Effector CD4-positive, alpha-beta T cell (primary cell): ENCODE data around the gene RIMS3.
A peak's percentile ranks its signal among the peaks of the same experiment; 100 is the strongest.

Experiments
- DNase-seq: peaks from one replicate; pipeline ENCODE4 v3.0.0-alpha.2; 2020

Gene RIMS3

DNA sequence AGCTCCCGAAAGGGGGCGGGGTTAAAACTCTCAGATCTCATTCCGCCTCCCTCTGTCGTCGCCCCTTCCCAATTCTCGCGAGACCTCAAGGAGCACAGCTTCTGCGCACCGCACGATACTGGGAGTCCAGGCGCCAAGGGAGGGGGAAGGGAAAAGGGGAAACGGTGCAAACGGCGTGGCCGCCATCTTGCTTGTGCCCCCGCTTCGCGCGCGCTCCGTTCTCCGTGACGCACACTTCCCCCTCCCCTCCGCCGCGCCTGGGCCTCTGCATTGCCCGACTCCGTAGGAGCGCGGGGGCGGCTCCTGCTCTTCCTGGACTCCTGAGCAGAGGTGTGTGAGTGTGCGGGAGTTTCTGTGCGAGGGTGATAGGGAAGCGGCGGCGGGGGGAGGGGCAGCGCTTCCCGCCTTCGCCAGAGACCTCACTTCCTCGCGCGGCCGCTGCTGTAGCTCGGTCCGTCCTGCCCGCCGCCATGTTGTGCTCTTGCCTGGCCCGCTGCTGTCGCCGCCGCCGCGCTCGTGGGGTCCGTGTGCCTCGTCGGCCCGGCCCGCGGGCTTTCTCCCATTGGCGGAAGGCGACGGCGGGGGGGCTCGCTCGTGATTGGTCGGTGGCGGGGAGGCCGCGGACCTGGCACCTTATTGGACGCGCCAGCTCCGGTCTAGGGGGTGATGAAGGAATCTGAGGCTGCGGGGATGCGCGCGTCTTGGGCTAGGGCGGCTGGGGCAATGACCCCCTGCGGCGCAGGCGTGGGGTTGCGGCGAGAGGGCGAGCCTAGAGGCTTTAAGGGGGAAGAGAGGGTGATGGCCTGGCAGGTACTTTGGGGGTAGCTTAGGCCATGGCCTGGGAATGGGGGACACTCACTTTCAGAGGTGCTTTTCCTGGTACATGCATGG lies 26.3 kb upstream of the RIMS3 start, which contains the start of gene NFYC:
TSS of gene NFYC (plus strand) at position 167 of the 891 bp plus-strand sequence. CDS start 47,140 bp downstream, outside the sequence.
- DNase-seq: peak; percentile 93

DNA sequence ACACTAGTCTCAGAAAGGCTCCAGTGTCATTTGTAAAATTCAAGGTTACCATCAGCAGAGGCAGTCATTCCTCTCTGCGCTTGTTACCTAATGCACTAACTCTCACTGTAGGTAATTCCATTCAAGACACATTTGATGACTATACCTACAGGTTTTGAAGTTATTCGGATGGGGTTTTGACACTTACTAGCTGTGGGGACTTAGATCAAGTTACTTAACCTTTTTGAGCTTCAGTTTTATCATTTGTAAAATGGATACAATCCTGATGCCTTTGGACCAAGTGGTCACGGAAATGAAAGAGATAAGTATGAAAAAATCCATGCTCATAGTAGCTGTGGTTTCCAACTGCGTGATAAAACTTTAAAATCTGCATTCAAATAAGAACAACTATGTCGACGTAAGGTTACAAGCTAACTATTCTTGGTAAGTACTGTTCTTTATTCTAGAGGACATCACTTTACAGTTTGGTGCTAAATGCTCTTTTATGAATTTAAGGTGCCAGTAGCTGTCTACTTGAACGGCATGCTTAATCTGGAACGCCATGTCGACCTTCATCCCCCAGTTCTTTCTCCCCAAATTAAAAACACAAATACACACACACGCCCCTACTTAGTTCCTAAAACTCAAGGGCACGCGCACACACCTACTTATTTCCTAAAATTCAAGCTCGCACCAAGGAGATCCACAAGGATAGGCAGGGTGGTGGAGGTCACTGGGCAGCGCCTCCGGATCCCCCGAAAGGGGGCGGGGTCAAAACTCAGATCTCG lies 25.5 kb upstream of the RIMS3 start:
- DNase-seq: no peak

DNA sequence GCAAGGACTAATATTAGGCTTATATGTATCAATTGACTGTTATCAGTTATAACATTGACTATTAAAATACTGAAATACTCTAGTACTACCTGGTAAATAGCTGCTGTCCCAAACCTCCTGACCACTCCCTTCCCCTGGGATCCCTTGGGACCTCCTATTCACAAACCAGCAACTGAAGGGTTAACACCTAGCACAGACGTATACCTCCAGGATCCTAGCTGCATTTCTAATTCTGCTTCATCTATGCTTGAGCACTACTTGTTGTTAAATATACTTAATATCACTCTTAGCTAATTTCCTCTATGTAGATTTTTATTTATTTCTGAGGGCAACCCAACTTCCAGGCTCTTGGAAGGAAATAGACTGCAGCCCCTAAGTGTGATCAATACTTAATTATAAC lies 24.3 kb upstream of the RIMS3 start:
- DNase-seq: no peak

DNA sequence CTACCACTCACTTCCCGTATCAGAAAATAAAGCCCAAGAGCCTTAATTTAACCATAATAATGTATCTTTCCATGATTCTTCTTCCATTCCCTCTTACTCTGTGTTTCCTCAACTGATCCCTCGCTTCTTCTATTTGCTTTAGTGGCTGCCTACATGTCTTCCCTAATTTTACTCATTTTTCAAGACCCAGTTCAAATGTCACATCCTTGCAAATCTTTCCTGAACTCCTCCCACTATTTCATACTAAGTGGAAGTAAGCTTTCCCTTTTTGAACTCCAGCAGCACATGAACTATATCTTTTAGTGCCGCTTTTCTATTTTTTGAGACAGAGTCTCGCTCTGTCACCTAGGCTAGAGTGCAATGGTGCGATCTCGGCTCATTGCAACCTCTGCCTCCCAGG lies 22.2 kb upstream of the RIMS3 start:
- DNase-seq: no peak

DNA sequence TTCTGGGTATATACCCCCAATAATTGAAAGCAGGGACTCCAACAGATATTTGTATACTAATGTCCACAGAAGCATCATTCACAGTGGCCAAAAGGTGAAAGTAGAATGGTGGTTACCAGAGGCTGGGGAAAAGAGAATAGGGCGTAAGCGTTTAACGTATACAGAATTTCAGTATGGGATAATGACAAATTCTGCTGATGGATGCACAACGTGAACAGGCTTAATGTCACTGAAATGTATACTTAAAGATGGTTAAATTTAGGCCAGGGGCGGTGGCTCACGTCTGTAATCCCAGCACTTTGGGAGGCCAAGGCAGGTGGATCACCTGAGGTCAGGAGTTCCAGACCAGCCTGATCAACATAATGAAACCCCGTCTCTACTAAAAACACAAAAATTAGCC lies 21.6 kb upstream of the RIMS3 start:
- no peak for DNase-seq

DNA sequence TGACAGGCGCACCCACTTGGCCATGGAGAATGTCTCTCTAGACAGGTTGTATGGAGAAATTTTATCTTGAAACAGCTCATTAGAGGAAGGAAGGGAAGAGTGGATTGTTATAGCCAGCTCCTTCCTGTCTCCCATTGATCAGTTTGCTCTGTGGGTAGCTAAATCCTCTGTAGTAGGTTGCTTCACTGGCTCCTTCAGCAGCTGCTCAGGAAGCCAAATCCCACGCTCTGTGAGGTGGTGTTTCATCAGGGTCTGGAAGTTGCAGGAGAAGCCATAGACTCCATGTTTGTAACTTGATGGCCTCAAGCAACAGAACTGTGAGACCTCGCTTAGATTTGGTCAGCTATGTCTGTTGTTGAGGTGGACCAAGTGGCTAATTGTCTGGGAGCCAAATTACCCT lies 19.2 kb upstream of the RIMS3 start:
- no peak for DNase-seq

DNA sequence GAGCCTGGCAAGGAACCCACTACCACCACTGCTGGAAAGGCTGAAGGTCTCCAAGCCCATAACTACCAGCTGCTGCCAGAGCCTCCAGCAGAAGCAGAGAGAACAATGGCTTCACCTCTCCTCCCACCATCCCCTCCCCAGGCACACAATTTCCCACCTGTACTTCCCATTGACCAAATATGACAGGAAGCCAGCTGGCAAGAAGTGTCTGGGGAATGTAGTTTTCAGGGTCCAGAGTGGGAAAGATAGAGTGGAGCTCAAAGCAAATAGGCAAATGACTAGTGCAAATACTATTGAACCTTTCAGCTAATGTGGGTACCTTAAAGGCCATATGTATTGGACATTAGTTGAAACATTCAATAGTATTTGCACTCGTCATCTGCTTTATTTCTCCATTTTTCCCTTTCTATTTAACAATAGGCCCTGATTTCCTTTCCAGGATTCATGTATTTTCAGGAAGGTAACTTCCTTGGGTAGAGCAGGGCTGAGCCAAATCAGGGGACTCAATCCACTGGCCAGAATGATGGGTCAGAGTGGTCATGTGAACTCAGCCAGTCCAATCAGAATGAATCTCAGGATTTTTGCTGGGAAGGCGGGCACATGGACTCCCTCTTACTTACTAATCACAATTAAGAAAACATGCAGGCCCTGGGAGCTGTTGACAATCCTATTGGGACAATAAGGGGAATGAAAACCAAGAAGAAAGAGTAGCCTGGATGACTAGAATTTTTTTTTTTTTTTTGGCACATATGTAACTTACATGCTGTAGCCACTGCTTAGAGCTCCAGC lies 13.9 kb upstream of the RIMS3 start:
- no peak for DNase-seq

DNA sequence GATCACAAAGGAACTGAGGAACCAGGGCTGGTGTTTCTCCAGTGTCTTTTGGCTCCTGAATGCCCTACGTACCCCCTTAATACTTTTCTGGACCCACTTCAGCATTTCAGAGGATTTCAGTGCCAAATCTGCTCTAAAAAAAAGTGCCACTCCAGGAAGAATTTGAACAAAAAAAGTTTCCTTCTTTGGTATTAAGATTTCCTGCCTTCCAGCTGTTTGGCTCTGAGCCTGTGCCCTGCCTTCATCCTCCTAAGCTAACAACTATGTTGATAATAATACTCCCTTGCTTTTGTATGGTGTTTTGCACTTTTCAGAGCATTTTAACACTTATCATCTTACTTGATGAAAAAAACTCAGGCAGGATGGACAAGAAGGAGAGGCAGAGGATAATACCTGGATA lies 11.0 kb upstream of the RIMS3 start:
- DNase-seq: no peak

DNA sequence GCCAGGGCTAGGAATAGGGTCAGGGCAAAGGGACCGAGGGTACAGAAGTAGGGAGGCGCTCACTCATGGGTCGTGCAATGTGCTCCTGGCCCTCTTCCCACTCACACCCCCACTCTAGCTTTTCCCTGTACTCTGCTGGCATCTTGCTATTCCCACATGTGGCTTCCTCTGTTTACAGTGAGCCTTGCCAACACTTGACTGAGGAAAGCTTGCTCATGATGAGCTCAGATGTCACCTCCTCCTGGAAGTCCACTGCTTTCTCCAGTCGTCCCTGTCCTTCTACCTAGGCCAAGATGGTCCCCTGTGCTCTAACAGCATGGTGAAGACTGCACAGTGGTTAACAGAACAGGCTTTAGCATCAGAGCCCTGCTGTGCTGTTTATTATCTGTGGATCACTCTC lies 8.0 kb upstream of the RIMS3 start:
- DNase-seq: no peak

DNA sequence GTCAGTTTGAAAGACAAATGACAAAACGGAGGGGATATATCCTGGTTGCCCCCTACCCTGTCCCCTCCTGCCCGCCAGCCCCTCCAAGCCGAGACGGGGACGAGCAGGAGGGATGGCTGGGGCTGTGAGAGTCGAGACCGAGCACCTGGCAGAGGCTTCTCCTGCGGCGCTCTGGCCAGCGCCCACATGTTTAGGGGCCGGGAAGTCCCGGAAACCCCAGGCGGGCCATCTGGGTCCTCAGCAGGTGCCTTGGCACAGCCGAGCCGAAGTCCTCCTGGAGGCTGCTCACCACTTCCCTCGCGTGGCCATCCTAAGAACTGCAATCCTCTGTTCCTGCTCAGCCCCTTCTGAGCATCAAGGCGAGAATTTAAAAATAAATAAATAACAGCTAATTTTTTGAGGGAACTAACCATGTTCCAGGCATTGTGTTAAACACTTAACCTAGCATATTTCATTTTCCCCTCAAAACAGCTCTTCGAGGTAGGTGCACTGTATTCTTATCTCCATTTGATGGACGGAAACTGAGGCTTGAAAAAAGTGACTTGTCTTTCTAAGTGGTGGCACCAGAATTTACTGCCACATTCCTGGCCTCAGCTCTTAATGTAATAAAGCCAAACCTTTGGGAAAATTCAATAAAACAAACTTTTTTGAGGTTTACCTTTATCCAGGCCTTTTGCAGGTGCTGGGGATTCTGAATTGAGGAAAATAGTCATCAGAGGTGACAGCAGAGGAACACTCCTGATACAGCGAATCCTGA lies 3.5 kb upstream of the RIMS3 start:
- peak; percentile 74 for DNase-seq

DNA sequence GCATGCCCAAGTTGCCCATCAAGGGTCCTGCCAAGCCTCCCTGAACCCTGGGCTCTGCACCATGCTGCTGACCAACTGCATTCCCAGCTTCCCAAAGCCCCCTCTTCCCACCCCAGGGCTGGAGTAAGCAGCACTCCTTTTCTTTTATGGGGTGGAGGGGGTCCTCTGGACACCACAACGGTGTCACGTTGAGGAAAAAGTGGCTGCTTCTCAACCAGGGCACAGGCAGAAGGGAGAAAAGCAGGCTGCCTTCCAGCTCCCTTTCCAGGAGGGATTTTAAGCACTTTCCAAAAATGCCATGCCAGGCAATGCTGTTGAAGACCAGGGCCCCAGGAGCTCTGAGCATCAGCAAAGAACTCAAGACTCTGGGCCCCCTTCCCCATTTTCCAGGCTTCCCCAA lies 691 bp downstream of the RIMS3 start:
- DNase-seq: no peak

DNA sequence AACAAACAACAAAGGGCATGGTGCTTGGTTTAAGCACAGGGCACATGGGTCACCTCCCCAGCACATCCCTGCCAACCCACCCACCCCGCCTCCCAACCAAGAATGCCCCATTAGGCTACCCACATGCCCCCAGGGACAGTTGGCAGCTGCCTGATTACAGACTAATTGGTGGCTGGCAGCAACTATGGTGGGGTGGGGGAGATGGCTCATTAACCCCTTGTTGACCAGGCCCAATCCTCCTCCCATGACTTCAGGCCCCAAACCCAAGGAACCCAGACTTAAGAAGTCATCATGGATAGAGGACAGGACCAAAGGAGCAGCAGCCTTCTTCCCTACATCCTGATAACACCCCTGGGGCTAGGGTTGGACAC lies 1.3 kb downstream of the RIMS3 start:
- DNase-seq: no peak

DNA sequence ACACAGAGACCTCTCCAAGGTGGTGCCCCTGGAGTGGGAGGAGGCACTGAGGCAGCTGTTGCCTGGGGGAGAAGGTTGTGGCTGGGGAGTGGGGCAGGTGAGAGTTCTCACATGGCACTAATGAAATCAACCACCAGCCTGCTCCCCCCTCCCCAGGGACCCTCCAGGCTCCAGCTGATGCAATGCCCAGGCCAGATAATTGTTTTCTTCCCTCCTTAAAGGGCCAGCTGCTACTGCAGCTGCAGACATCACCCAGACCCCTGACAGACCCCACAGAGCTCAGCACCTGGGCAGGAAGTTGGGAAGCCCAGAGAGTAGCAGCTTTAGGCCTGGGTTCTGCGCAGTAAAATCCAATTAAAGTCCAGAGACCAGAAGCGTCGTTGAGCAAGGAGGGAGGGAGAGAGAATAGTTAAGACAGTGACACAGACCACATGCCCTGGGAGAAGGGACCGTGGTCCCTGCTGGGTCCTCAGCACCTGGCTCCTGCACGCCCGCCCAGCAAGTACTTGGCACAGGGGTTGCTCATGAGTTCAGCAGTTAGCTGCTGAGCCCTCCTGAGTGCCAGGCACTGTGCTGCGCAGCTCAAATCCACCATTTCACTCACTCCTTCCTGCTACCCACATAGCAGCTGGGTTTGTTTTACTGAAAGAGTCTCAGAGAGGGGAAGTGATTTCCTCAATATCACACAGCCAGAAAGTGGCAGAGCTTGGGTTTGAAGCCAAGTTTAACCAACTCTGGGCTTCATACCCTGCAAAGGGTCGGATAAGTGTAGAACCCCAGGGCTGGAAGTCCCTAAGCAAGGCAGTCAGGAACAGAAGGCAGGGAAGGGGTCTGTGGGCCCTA lies 1.9 kb downstream of the RIMS3 start:
- DNase-seq: no peak

DNA sequence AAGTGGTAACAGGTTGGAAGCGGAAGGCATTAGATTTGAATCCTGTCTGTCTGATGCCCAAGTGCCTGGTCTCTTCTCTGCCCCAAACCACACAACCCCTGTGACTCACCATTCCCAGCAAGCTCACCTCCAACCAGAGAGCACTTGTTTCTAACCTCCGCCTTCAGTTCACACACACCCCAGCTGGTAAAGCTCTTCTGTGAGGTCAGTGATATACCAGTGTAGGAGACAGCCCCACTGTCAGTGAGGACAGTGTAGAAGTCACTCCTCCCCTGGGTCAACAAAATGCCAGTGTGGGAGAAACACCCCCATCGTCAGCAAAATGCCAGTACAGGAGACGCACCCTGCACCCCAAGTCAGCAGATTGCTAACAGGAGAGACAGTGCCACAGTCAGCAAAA lies 2.6 kb downstream of the RIMS3 start:
- DNase-seq: no peak

DNA sequence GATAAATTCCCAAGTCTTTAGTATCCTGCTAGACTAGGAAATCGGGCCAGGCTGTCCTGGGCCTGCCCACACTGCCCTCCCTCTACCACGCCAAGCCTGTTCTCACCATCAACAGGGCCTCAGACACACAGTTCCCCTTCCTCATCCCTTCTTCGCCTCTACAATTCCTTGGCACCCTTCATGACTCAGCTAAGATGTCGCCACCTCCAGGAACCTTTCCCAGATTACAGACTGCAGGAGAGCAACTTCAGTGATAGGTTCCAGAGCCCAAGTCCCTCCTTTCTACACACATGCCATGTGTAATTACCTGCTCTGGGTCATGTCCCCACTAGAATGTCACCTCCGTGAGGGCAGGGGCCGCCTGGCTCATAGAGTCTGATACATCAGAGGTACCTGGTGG lies 3.3 kb downstream of the RIMS3 start:
- DNase-seq: no peak

DNA sequence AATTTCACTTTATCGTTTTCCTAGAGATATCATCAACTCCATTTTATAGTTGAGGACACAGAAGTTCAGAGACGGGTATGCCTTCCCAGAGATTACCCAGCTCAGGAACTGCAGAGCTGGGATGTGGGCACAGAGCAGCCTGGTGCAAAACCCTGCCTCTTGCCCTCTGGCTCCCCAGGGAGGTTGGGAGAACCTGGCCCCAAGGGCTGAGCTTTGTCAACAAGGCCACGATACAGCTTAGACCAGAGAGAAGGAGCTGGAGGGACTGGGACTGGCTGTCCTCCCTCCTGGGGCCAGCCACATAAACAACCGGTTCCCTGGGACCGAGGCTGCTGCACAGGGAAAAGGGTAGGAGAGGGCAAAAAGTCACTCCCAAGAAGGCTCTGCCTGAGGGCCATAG lies 3.8 kb downstream of the RIMS3 start:
- no peak for DNase-seq

DNA sequence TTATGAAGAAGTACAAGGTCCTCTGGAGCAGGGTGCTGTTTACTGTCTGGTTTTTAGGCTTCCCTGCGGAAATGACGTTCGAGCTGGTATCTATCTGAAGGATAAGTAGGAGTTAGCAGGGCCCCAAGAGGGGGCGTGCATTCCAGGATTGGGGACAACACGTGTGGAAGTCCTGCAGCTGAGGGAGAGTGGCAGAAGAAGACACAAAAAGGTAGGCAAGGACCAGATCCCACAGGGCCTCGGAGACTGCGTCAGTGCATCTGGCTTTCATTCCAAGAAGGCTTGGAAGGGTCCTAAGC lies 5.9 kb downstream of the RIMS3 start:
- no peak for DNase-seq

DNA sequence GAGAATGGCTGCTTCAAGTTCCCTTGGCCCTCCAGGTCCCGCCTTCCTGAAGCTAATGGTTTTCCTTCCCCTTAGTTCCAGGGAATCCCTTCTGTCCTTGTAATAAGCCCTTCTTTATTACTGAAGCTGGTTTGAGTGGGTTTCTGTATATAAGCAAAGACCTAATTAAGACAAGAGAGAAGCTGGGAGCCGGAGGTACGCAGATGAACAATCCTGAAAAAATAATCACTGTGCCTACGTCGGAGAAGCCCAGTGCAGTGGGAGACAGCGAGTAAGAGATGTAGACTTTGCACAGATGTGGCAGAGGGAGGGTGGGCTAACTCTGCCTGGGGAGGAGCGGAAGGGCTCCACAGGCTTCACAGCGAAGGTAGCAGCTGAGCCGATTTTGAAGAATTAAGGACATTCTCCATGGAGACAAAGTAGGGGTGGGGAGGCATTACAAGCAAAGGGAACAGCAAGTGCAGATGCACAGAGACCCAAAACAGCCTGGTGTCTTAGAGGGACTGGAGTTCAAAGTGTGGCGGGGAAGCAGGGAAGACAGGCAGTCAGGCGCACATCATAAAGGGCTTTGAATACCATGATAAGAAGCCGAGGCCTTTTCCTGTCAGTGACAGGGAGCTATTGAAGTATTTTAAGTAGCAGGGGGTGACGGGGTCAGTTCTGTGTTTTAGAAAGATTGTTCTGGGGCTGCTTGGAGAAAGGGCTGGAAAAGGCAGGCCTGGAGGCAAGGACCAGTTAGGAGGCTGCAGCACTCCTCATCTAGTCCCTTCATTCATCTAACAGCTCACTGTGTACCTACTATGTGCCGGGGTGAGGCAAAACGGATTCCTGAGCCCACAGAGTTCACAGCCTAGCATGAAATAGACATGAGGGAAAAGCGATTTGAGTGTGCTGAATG lies 6.5 kb downstream of the RIMS3 start:
- DNase-seq: no peak

DNA sequence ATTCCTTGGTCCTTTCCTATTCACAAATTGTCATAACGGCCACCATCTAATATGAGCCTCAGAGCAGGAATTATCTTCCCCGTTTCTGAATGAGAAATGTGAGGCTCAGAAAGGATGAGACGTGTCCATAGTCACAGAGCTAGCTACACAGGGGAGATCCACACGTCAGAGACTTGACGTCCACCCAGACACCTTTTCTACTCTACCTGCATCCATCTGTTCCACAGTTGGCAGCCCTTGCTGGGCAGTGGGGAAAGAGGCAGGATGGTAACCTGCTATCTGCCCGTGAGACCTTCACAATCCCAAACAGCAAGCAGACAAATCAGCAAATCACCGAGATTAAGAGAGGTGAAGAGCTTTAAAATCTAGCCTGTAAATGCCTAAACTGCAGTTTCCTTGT lies 8.4 kb downstream of the RIMS3 start:
- no peak for DNase-seq

DNA sequence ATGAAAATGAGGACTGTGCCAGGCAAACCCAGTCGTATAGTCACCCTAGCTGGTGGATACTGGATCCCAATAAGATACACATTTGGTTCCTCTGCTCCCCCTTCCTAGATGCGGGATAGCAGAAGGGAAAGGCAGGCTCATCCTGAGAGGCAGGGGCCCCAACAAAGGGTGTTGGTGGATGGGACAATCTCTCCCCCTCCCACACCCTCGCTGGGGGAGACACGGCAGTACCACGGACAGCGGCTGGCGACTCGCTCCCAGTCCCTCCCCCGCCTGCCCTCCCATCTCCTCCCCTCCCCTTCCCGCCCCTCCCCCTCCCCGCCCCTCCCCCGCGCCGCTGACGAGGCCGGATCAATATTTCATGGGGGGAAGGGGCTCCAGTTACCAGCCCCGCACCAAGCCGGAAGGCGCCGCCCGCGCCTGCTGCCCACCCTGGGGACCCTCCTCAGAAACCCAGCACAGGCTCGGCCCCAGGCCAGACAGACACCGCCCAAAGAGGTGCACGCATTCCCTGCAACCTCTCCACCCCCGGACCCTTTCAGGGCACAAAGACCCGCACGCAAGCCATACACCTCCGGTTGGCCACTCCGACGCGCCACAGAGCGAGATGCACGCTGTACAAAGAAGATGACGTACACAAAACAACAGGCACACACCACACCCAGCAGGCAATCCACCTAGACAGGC lies 11.5 kb downstream of the RIMS3 start:
- DNase-seq: no peak
